Measurements from ENCODE around the gene RNU5D-1.

RNU5D-1 gene

DNA sequence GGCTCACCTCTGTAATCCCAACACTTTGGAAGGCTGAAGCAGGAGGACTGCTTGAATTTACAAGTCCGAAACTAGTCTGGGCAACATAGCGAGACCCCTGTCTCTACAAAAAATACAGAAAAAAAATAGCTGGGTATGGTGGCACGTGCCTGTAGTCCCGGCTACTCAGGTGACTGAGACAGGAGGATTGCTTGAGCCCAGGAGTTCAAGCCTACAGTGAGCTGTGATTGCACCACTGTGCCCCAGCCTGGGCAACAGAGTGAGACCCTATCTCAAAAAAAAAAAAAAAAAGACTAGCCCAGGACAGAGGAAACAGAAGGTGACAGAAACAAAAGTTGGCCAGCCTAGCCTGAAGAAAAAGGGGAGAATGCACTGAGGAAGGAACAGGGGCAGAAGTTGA is 35.3 kb downstream of the RNU5D-1 start:
- ATAC-seq (no peak), DNase-seq (ENCODE audit: low spot score in 2 of 2) (no peak)
- Mint-ChIP-seq H3K4me1 (peaks cover 30% of the 10 kb centered on the region), H3K9me3 (no peaks in the 10 kb centered on the region), H3K36me3 (no peaks in the 10 kb centered on the region), H3K27ac (peak overlapping the region; percentile 71), H3K4me3 (no peak overlapping the region)

DNA sequence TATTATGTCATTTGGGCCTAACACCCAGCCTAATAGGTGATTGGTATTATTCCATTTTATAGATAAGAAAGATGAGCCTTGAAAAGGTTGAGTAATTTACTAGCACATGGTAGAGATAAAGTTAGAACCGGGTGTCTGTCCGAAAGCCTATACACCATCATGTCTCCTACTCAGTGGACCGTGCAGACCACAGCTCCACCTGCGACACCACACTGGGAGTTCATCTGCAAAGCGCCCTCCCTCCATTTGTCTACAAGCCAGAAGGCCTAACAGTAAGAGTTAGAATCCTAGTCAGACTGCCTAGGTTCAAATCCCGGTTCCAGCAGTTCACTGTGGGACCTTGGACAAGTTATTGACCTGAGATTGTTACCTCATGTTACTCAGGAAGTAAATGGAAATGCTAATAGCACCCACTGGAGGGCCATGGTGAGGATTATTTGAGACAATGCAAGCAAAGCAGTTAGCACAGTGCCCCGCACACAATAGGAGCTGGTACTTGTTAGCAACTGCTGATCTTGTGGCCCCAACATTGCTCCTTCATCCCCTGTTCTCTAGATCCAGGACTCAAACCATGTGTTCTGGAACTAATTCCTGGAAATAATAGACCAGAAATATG is 36.0 kb downstream of the RNU5D-1 start:
- Mint-ChIP-seq H3K9me3 (no peaks in the 10 kb centered on the region), H3K4me1 (peaks cover 30% of the 10 kb centered on the region), H3K27ac (no peak overlapping the region), H3K36me3 (no peaks in the 10 kb centered on the region), H3K4me3 (no peak overlapping the region)
- ATAC-seq (no peak), DNase-seq (ENCODE audit: low spot score in 2 of 2) (no peak)

DNA sequence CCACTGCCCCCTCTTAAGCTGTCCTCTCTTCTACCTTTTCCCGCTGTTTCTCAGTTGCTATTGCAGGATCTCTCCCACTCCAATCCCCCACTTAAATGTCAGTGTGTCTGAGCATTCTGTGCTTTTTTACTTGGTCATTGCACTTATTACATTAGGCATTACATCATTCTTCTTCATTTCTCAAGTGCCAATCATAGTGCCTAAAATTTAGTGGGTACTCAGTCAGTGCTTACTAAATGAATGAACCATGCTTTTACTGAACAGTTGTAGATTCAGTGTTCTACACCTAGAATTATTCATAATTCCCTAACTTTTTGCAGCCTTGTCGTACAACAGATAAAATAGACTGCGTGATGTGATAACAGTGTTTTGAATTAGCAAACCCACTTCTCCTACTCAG is 37.1 kb downstream of the RNU5D-1 start:
- Mint-ChIP-seq H3K9me3 (no peaks in the 10 kb centered on the region), H3K4me3 (no peak overlapping the region), H3K36me3 (no peaks in the 10 kb centered on the region), H3K27ac (no peak overlapping the region), H3K4me1 (peaks cover 30% of the 10 kb centered on the region)
- ATAC-seq, result no peak
- DNase-seq (ENCODE audit: low spot score in 2 of 2), result no peak

DNA sequence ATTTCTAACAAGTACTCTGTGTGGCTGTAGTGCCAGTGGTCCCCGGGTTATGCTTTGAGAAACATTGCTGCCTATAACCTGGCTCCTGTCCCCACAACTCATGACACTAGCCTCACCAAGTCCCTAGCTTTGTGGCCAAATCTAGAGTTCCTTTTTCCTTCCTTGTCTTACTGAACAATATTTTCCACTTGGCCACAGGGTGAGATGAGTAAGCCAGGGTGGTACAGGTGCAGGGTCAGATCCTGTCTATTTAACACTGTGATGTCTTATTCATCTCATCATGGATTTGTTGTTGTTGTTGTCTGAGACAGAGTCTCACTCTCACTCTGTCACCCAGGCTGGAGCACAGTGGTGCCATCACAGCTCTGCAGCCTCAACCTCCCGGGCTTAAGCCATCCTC is 37.8 kb downstream of the RNU5D-1 start:
- Mint-ChIP-seq H3K4me3 (no peak overlapping the region), H3K4me1 (peaks cover 30% of the 10 kb centered on the region), H3K9me3 (no peaks in the 10 kb centered on the region), H3K36me3 (no peaks in the 10 kb centered on the region), H3K27ac (peak overlapping the region; percentile 79)
- DNase-seq (ENCODE audit: low spot score in 2 of 2) (no peak), ATAC-seq (peak; percentile 82)

DNA sequence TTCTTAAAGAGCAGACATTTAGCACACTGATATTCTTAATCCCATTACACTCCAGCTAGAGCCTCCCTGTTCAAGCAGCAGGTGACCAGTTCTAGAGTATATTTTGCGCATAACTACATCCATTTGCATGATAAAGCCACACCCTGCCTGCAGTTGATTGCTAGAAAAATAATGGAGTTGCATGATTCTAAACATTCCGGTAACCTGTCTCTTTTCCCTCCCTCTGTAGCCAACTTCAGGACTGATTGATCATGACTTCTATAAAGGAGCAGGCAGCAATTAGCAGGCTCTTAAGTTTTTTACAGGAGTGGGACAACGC is 41.6 kb downstream of the RNU5D-1 start:
- DNase-seq (ENCODE audit: low spot score in 2 of 2), result no peak
- ATAC-seq, result no peak
- H3K36me3 Mint-ChIP-seq, result no peaks in the 10 kb centered on the region
- H3K27ac Mint-ChIP-seq, result no peak overlapping the region
- H3K4me1 Mint-ChIP-seq, result peaks cover 17% of the 10 kb centered on the region
- H3K9me3 Mint-ChIP-seq, result no peaks in the 10 kb centered on the region
- H3K4me3 Mint-ChIP-seq, result no peak overlapping the region

DNA sequence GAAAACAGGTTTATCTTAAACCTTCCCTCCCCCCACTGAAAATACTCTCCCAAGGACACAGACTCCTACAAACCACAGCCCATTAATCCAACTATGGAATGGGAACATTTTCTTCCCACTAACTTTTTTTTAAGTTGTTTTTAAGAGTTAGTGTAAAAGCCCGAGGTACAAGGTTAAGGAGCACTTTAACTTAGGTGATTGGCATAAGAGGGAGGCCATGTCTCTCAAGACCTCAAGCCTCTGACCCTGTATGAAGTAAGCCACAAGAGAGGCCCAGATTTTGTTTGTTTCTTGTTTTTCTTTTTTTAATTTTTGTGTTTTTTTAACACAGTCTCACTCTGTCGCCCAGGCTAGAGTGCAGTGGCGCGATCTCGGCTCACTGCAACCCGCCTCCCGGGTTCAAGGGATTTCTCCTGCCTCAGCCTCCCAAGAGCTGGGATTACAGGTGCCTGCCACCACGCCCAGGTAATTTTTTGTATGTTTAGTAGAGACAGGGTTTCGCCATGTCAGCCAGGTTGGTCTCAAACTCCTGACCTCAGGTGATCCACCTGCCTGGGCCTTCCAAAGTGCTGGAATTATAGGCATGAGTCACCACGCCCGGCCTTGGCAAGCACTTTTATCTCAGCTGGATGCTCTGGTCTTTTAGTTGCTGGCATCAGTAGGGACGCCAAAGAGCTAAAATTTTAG is 42.1 kb downstream of the RNU5D-1 start:
- Mint-ChIP-seq H3K36me3 (no peaks in the 10 kb centered on the region), H3K27ac (no peak overlapping the region), H3K9me3 (no peaks in the 10 kb centered on the region), H3K4me1 (peaks cover 15% of the 10 kb centered on the region), H3K4me3 (no peak overlapping the region)
- ATAC-seq, result no peak
- no peak for DNase-seq (ENCODE audit: low spot score in 2 of 2)

DNA sequence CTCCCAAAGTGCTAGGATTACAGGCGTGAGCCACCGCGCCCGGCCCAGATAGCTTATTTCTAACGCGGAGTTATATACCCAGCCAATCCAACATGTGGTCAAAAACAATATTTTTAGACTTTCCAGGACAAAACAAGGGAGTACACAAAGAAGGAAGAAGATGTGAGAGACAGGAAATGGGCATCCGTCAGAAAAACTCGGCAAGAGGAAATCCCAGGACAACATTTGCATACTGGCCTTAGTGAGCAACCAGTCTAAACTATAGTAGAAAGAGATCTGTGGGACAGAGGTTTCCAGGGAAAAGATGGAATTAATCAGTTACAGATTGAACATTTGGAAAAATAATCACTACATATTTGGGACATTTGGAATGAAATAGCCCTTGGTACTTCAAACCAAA is 45.1 kb downstream of the RNU5D-1 start:
- no peak for DNase-seq (ENCODE audit: low spot score in 2 of 2)
- no peak for ATAC-seq
- H3K27ac Mint-ChIP-seq, result no peak overlapping the region
- no peaks in the 10 kb centered on the region for H3K36me3 Mint-ChIP-seq
- H3K9me3 Mint-ChIP-seq, result no peaks in the 10 kb centered on the region
- no peak overlapping the region for H3K4me3 Mint-ChIP-seq
- H3K4me1 Mint-ChIP-seq, result no peaks in the 10 kb centered on the region

- Mint-ChIP-seq H3K9me3 (no peaks in the 10 kb centered on the region), H3K27ac (no peak overlapping the region), H3K36me3 (no peaks in the 10 kb centered on the region), H3K4me3 (no peak overlapping the region), H3K4me1 (no peaks in the 10 kb centered on the region)
- ATAC-seq (no peak), DNase-seq (ENCODE audit: low spot score in 2 of 2) (no peak)
These were observed 45.8 kb downstream of the RNU5D-1 start for GRCh38 chr1:44685218-44685617.

DNA sequence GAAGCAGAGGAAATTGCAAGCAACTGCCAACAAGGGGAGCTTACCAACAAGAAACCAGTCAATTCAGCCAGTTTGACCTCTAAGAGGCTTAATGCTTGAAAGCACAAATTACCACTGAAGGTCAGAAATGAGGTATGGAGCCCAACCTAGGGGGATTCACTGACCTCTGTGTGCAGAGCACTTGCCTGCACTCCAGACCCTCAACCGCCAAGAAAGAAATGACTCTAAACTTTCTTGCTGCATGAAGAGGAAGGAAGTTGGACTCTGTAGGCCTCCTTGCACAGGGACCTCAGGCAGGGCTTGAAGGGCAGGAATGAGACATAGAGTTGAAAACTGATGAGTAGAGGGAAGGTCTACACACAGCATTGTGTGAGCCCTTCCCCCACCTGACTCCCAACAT is 46.4 kb downstream of the RNU5D-1 start:
- ATAC-seq (peak; percentile 74), DNase-seq (ENCODE audit: low spot score in 2 of 2) (no peak)
- Mint-ChIP-seq H3K9me3 (no peaks in the 10 kb centered on the region), H3K4me3 (no peak overlapping the region), H3K27ac (no peak overlapping the region), H3K36me3 (no peaks in the 10 kb centered on the region), H3K4me1 (no peaks in the 10 kb centered on the region)

DNA sequence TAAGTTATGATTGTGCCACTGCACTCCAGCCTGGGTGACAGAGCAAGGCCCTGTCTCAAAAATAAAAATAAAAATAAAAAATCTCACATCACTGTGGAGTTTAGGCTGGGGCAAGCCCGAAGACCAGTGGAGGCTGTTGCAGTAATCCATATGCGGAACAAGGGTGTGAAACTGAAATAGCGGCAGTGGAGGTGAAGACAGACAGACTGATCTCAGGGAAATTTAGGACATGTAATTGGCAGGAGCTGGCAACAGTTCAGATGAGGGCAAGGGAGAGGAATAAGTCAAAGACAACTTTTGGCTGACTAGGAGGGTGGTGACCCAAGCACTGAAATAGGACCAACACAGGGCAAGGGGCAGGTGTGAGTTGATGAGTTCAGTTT is 48.1 kb downstream of the RNU5D-1 start:
- Mint-ChIP-seq H3K9me3 (no peaks in the 10 kb centered on the region), H3K27ac (no peak overlapping the region), H3K4me1 (no peaks in the 10 kb centered on the region), H3K36me3 (no peaks in the 10 kb centered on the region), H3K4me3 (no peak overlapping the region)
- ATAC-seq (no peak), DNase-seq (ENCODE audit: low spot score in 2 of 2) (no peak)

DNA sequence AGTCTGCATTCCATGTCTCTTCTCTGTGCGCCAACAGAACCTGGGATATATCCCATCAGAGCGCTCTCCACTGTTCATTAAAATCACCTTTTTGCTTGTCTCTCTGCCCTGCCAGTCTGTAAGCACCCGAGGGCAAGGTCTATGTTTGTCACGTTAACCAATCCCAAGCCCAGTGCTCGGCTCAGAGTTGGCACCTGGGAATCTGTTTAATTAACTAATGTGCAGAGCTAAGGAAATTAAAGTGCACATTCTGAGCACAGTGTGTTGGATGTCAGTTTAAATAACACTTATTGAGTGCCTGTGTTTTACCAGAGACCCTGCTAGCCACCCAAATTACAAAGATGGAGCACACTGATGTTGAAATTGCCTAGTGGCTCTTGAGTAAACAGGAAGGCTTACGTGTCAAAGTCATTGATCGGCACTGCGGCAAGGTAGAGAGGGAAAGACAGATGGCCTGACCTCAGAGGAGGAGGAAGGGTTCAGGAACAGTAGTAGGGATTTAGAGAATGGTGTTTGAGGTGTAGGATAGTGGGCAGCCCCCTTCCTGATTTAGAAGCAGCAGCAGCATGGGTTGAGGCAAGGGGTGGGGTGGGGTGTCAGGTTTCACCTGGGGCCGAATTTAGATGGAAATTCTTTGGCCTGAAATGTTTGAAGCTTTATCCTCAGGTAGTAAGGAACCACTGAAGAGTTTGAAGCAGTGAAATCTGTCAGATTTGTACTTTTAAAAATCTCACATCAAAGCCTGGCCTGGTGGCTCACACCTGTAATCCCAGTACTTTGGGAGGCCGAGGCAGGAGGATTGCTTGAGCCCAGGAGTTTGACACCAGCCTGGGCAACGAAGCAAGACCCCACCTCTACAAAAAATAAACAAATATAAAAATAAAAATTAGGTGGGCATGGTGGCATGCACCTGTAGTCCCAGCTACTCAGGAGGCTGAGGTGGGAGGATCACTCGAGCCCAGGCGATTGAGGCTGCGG is 48.8 kb downstream of the RNU5D-1 start:
- Mint-ChIP-seq H3K9me3 (no peaks in the 10 kb centered on the region), H3K36me3 (no peaks in the 10 kb centered on the region), H3K4me1 (no peaks in the 10 kb centered on the region), H3K27ac (no peak overlapping the region), H3K4me3 (no peak overlapping the region)
- DNase-seq (ENCODE audit: low spot score in 2 of 2) (no peak), ATAC-seq (no peak)

All from stimulated activated effector memory CD8-positive, alpha-beta T cell treated with anti-CD3 and anti-CD28 coated beads, Interleukin-12 subunit alpha, Interleukin-12 subunit beta, amount 100 ng/mL, for 72 hours (primary cell).